CD4-positive, alpha-beta T cell treated with Interleukin-17A for 4 hours (primary cell): ENCODE results near the gene CORO2A.
"Not testable (repeated sequence)": the region's sequence is repeated elsewhere in the genome, so short reads cannot be mapped to it uniquely, and the experiment has no call there.

Experiments
- DNase-seq: peaks from one replicate; pipeline ENCODE4 v3.0.0-alpha.2; 2020; ENCODE audit warnings: mixed read lengths

CORO2A gene

DNA sequence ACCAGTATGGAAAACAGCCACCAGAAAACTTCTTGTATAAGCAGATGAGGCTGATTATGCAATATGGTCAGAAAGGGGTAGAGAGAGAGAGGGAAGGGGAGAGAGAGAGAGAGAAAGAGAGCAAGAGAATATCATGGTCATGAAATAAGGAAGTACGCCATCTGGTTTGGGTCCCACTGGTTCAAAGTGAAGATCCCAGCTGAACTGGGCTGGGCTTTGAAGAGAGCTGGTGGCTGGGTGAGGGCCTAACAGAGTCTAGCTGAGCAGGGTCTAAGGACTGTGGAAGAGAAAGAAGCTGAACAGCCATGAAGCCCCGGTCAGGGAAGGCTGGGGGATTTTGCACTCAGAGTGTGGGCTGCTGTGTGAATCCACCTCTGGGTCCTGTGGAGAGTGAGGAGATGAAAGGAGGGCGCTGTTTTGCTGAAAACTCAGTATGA lies 88.0 kb downstream of the CORO2A start:
- no peak for DNase-seq

- DNase-seq, result peak; percentile 87
Observed at GRCh38 chr9:98101868-98102273, 90.6 kb downstream of the CORO2A start.

DNA sequence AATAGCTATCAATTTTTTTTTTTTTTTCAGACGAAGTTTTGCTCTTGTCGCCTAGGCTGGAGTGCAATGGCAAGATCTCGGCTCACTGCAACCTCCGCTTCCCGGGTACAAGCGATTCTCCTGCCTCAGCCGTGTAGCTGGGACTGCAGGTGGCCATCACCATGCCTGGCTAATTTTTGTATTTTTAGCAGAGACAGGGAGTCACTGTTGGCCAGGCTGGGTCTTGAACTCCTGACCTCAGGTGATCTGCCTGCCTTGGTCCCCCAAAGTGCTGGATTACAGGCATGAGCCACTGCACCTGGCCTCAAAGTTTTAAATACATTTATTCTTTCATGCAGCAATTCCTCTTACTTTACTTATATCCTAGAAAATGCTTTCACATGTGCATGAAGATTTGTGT lies 91.0 kb downstream of the CORO2A start:
- no peak for DNase-seq

DNA sequence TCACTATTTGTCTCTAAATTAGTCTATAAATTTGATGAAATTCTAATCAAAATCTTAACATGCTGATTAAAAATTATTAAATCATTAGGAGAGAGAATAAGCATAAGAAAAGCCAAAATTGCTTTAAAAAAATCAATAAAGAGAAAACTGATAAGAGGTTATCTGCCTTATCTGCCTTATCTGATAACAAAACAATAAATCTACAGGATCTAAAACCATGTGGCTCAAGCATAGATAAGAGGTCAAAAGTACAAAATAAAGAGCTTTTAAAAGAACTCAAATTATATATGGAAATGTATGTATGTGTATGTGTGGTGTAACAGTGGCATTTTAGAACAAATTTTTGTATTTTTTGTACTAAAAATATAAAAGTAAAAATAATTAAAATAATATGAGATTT lies 92.0 kb downstream of the CORO2A start:
- DNase-seq, result no peak

GRCh38 chr9:98099898-98100297 lies 92.5 kb downstream of the CORO2A start:
- DNase-seq, result peak; percentile 45

DNA sequence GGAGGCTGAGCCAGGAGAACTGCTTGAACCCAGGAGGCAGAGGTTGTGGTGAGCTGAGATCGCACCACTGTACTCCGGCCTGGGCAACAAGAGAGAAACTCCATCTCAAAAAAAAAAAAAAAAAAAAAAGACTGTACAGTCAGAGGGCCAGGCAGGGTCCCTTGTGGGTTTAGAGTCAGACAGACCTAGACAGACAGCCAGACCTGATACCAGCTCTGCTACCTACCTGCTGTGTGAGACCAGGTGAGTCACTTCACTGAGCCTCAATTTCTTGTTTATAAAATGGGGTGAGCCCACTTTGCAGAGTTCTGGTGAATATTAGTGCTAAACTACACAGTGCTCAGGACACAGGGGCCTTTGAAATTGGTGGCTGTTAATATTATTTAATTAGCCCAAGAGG lies 93.1 kb downstream of the CORO2A start:
- peak; percentile 65 for DNase-seq

- peak; percentile 59 for DNase-seq
Observed at GRCh38 chr9:98097836-98098235, 94.6 kb downstream of the CORO2A start.

- DNase-seq, result no peak
Observed at GRCh38 chr9:98096091-98096490, 96.3 kb downstream of the CORO2A start.

- DNase-seq, result no peak
Observed at GRCh38 chr9:98095401-98095800, 97.0 kb downstream of the CORO2A start.

GRCh38 chr9:98094851-98095250 lies 97.6 kb downstream of the CORO2A start:
- DNase-seq, result no peak

- no peak for DNase-seq
Observed at GRCh38 chr9:98094316-98094715, 98.1 kb downstream of the CORO2A start.

- DNase-seq, result no peak
Observed at GRCh38 chr9:98092613-98092931, 99.9 kb downstream of the CORO2A start.

DNA sequence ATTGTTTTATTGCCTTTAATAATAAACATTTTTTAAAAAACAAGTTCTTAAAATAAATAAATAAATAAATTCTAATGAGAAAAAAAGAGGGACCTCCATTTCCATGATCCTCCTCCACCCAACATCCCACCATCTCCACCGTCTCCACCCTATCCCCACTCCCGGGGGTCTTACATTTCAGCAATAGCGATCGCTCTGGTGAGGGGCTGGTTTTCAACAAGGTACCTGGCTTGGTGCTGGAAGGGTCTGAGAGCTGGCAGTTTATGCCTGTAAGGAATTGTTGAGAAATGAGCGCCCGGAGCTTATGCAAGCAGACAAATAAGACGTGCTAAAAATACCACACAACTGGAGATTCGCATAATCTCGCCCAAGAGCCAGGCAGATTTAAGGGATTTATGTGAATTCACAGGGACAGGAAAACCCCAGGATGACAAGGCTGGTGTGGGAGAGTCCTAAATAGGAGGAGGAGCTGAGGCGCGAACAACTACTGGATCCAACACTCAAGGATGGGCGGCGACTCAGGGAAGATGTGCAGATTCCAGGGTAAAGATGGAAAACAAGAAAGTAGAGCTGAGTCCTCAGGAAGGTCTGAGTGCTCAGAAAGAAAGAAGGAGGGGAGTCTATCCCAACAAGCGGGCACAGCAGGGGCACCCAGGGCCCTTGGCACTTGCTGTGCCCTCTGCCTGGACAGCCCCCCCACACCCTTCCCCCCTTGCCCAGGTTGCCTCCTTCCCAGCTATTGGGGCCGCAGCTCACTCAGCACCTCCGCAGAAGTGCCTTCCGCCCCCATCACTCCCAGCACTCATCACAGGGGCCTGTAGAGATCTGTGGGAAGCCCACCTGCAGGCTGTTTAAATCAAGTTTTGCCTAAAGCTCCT lies 100.5 kb downstream of the CORO2A start:
- no peak for DNase-seq

- not testable (repeated sequence) for DNase-seq
Observed at GRCh38 chr9:98090674-98091073, 101.8 kb downstream of the CORO2A start.

DNA sequence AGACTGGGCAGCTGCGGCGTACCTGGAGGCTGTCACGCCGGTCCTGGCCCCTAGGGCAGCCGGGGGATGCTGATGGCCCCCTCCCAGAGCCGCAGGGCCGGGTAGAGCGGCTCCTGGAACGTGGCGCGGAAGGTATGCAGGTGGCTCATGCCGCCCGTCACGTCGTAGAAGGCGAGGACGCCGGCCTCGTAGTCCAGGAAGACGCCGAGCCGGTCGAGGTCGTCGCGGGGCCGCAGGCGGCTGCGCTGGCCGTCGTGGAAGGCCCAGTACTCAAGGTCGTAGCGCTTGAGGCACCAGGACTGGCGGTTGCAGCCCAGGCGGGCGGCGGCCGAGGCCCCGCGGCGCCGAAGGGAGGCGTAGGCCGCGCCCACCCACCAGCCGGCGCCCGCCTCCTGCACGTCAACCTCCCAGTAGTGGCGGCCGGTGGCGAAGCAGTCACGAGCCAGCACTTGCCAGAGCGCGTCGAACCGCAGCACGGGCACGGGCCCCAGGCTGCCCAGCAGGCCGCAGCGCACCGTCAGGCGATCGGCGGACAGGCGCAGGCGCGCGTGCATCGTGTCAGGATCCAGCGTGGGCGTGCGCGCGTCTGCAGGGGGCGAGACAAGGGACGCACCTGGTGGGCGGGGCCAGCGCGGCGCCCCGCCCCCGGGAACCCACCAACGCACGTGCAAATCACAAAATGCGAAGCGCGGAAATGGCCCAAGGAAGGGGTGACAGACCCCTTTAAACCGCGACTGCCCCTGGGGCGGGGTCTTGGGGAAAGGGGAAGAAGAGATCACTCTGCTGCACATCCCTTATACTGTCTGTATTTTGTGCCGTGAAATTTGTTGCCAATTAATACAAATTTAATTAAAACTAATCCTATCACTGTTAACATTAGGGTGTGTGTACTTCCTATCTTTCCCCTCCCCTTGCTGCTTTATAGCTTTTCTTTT lies 104.8 kb downstream of the CORO2A start:
- peak; percentile 53 for DNase-seq

DNA sequence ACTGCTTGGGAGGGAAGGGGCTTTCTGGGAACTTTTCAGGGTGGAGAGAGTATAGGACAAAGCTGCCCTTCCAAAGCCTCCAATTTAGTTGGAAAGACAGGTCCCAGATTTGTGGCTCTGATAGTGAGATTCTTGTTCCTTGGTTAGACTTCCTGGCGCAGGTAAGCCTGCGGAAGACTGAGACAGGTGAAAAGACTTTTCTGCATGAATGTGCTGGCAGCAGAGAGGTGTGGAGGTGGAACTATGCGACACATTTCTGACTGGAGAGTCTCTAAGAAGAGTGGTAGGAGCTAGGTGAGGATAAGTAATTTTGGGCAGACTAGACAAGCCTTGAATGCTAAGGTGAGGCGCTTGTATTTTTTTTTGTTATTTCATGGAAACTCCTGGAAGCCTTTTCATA lies 106.0 kb downstream of the CORO2A start:
- no peak for DNase-seq

- no peak for DNase-seq
Observed at GRCh38 chr9:98085944-98086343, 106.5 kb downstream of the CORO2A start.

GRCh38 chr9:98085058-98085457 lies 107.4 kb downstream of the CORO2A start:
- DNase-seq, result no peak

- no peak for DNase-seq
Observed at GRCh38 chr9:98084396-98084795, 108.0 kb downstream of the CORO2A start.

GRCh38 chr9:98083566-98084183 lies 108.8 kb downstream of the CORO2A start:
- DNase-seq, result no peak

- no peak for DNase-seq
Observed at GRCh38 chr9:98083061-98083501, 109.4 kb downstream of the CORO2A start.

- DNase-seq, result peak; percentile 58
Observed at GRCh38 chr9:98081477-98082219, 110.8 kb downstream of the CORO2A start.

- DNase-seq, result no peak
Observed at GRCh38 chr9:98080780-98081179, 111.7 kb downstream of the CORO2A start.
